Ectodermal cell (in vitro differentiated cells): ENCODE results near the gene LRRC27.
"Not testable (repeated sequence)": the region's sequence is repeated elsewhere in the genome, so short reads cannot be mapped to it uniquely, and the experiment has no call there.

Experiments used
- H3K27ac ChIP-seq: 2 replicates; pipeline ENCODE4 v1.7.0; 2013; ENCODE audit warnings: mild to moderate bottlenecking, low read depth, low read length; ENCODE audit not compliant: insufficient read depth, poor library complexity, severe bottlenecking
- H3K27me3 ChIP-seq: 2 replicates; pipeline ENCODE4 v1.7.0; 2013; ENCODE audit warnings: mild to moderate bottlenecking, low read length; ENCODE audit not compliant: insufficient read depth, control insufficient read depth, poor library complexity, severe bottlenecking
- H3K36me3 ChIP-seq: one replicate; pipeline ENCODE4 v1.7.0; 2013; ENCODE audit warnings: low read length; ENCODE audit not compliant: control insufficient read depth, insufficient read depth
- H3K4me1 ChIP-seq: one replicate; pipeline ENCODE4 v1.7.0; 2013; ENCODE audit warnings: low read length; ENCODE audit not compliant: control insufficient read depth, insufficient read depth
- H3K4me3 ChIP-seq: 2 replicates; pipeline ENCODE4 v1.7.0; 2013; ENCODE audit warnings: low read depth, low read length, control low read depth; ENCODE audit not compliant: insufficient read depth
- H3K9me3 ChIP-seq: 2 replicates; pipeline ENCODE4 v1.7.0; 2013; ENCODE audit warnings: mild to moderate bottlenecking, low read length, moderate library complexity; ENCODE audit not compliant: control insufficient read depth
- WGBS, 2 experiments: methylation state at CpG; one replicate each; pipeline ENCODE4 v1.1.7; 2013; ENCODE audit warnings: missing lambda C conversion rate in 2 of 2; 5-methylcytosine and 5-hydroxymethylcytosine counted together

LRRC27 gene

GRCh38 chr10:132382231-132382922 is 50.4 kb downstream of the LRRC27 start:
- Histone ChIP-seq H3K4me1 (no peaks in the 10 kb centered on the region), H3K9me3 (no peaks in the 10 kb centered on the region), H3K36me3 (no peaks in the 10 kb centered on the region), H3K4me3 (no peak overlapping the region), H3K27ac (no peak overlapping the region), H3K27me3 (no peaks in the 10 kb centered on the region)
- 90 to 91% methylated on average over 14 to 15 of the region's 16 CpGs for WGBS, 2 experiments

DNA sequence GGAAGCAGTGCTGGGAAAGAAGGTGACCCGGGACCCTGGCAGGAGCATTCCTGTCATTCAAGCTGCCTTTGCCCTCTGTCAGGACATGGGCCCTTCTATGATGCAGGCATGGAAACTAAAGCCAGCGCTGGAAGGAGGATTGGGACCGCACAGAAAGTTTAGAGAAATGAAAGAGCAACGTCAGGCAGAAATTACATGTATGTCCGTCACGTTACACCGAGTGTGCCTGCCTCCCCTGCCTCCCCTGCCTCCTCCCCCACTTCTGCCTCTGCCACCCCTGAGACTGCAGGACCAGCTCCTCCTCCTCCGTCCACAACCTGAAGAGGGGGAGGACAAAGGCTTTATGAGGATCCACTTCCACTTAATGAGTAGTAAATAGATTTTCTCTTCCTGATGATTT is 51.1 kb downstream of the LRRC27 start:
- 79 to 93% methylated on average over 7 to 8 of the region's 8 CpGs for WGBS, 2 experiments
- Histone ChIP-seq H3K4me1 (no peaks in the 10 kb centered on the region), H3K27ac (no peak overlapping the region), H3K9me3 (no peaks in the 10 kb centered on the region), H3K27me3 (no peaks in the 10 kb centered on the region), H3K4me3 (no peak overlapping the region), H3K36me3 (no peaks in the 10 kb centered on the region)

DNA sequence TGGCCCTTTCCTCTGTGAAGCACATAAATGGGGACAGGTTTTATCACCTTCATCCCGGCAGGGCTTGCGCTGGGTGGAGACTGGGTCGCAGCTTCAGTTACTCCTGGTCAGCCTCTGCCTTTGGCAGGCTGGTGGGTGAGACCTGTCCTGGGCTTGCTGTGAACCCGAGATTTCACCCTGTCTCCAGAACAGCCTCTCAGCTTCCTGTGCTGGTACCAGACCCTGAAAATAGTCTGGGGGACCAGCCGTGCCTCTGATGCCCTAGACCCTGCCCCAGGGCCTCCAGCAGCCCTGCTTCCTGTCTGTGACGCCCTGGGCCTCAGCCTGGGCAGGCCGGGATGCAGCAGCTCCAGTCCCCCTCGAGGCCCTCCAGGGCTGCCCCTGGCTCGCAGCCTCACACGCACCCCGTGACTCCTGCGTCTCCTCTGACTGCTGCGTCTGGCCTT is 51.8 kb downstream of the LRRC27 start:
- H3K27me3 ChIP-seq = no peaks in the 10 kb centered on the region

DNA sequence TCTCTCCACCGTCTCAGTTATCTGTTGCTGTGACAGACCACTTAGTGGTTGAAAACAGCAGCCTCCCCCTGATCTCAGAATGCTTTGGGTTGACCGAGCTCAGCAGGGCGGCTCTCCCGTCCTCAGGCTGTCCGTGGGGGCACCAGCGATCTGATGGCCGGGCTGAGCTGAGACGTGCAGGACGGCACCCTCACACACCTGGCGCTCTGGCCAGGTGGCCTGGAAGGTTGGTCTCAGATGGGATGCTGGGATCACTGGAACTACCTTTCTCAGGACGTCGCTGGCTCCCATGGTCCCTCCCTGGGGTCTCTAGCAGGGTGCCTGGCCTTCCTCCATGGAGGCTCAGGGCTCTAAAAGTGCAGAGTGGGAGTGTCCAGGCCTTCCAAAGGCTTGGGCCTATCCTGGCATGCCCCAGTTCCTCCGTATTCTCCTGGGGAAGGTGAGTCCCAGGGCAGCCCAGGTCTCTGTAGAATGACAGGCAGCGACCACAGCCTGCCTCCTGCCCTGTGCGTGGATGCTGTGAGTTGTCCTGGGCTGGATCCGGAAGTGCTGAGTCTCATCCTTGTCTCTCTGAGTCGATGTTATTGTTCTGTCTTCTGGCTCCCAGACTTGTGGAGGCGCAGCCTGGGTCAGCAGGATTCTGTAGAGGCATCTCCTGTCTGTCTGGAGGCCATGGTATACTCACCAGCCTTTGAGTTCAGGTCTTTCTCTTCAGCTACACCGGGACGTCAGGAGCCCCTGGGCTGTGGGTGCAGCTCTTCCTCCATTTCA is 52.8 kb downstream of the LRRC27 start:
- Histone ChIP-seq H3K36me3 (no peaks in the 10 kb centered on the region), H3K4me3 (no peak overlapping the region), H3K27ac (no peak overlapping the region), H3K27me3 (no peaks in the 10 kb centered on the region), H3K9me3 (no peaks in the 10 kb centered on the region), H3K4me1 (no peaks in the 10 kb centered on the region)
- WGBS, 2 experiments = 90 to 92% methylated on average over 20 of the region's 20 CpGs

More for the DNA sequence above, 51.8 kb downstream of the LRRC27 start:
- WGBS, 2 experiments = 86 to 87% methylated on average over 13 of the region's 13 CpGs
- no peak overlapping the region for H3K4me3 ChIP-seq
- H3K27ac ChIP-seq = no peak overlapping the region
- H3K4me1 ChIP-seq = no peaks in the 10 kb centered on the region
- no peaks in the 10 kb centered on the region for H3K36me3 ChIP-seq
- H3K9me3 ChIP-seq = no peaks in the 10 kb centered on the region

DNA sequence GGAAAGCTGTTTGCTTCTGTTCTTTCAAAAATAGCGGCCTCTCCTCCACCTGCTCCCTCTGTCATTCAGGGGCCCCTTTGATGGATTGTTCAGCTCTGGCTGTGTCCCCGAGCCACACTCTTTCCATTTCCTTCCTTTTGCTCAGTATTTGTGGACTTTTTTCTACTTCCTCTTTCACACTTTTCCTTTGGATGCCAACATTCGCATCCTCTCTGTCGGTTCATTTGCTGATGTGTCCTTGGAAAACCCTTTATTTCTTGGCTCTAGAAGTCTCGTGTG is 53.3 kb downstream of the LRRC27 start:
- Histone ChIP-seq H3K27ac (no peak overlapping the region), H3K4me3 (no peak overlapping the region), H3K9me3 (no peaks in the 10 kb centered on the region), H3K36me3 (no peaks in the 10 kb centered on the region), H3K27me3 (no peaks in the 10 kb centered on the region), H3K4me1 (no peaks in the 10 kb centered on the region)
- 91 to 94% methylated on average over 5 of the region's 5 CpGs for WGBS, 2 experiments

DNA sequence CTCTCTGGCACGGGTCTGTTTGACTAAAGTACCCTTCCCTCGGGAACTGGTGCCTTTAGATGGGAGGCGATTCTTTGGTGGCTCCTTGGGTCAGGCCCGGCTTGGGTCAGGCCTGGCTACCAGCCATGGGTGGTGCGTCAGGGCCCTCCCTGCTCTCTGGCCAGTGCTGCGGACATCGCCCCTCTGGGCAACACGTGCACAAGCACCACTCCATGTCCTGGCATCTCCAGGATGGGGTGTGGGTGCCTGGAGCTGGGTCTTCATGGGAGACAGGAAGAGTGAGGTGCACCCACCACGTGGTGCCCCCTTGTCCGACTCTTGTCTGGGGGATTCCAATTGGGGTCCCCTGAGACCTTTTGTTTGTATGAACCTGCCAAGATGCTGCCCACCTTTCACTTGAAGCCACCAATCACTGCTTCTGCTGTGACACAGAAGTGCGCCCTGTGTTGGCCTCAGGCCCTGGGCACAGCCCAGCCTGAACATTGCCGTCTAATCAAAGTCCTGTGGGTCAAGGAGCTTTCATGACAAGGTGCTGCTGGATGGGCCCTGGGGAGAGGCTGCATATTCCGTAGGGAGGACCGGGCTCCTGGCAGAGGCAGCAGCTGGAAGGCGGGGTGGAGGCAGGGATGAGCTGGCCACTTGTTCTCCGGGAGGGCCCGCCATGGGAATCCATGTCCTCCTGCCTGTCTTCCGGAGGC is 53.9 kb downstream of the LRRC27 start:
- H3K27ac ChIP-seq = no peak overlapping the region
- no peaks in the 10 kb centered on the region for H3K9me3 ChIP-seq
- H3K36me3 ChIP-seq = no peaks in the 10 kb centered on the region
- 94 to 95% methylated on average over 18 of the region's 18 CpGs for WGBS, 2 experiments
- no peak overlapping the region for H3K4me3 ChIP-seq
- no peaks in the 10 kb centered on the region for H3K4me1 ChIP-seq
- no peaks in the 10 kb centered on the region for H3K27me3 ChIP-seq

- Histone ChIP-seq H3K4me3 (no peak overlapping the region), H3K36me3 (no peaks in the 10 kb centered on the region), H3K9me3 (no peaks in the 10 kb centered on the region), H3K27ac (no peak overlapping the region), H3K27me3 (no peaks in the 10 kb centered on the region), H3K4me1 (no peaks in the 10 kb centered on the region)
- 91 to 93% methylated on average over 9 of the region's 9 CpGs for WGBS, 2 experiments
Observed at GRCh38 chr10:132386419-132386831, 54.4 kb downstream of the LRRC27 start.

DNA sequence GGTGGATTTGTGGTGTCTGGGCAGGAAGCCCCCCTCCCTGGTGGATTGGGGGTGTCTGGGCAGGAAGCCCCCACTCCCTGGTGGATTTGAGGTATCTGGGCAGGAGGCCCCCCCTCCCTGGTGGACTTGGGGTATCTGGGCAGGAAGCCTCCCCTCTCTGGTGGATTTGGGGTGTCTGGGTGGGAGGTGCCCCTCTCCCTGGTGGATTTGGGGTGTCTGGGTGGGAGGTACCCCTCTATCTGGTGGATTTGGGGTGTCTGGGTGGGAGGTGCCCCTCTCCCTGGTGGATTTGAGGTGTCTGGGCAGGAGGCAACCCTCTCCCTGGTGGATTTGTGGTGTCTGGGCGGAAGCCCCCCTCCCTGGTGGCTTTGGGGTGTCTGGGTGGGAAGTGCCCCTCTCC is 54.9 kb downstream of the LRRC27 start:
- H3K4me1 ChIP-seq, H3K9me3 ChIP-seq, H3K36me3 ChIP-seq, H3K27me3 ChIP-seq, H3K4me3 ChIP-seq, H3K27ac ChIP-seq: not testable (repeated sequence)
- WGBS, 2 experiments = 95 to 100% methylated on average over 1 of the region's 1 CpG

DNA sequence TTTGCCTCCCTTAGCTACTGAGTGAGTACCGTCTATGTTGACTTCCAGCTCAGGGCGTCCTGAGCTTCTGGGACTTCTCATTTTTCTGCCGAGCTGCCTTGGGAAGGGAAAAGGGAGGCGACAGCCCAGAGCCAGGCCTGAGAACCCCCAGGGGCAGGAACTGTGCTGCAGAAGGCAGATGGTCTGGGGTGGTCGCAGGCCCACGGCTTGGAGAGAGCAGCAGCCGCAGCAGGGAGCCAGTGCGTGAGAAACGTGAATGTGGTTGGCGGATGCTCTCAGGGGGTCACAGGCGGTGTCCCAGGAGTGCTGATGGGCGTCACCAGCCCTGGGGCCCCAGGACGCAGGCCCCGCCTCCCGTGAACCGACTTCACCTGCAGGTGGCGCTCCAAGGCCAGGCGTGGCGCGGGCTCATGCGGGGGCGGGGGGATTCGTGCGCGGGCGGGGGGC is 55.8 kb downstream of the LRRC27 start:
- no peaks in the 10 kb centered on the region for H3K36me3 ChIP-seq
- no peaks in the 10 kb centered on the region for H3K4me1 ChIP-seq
- 6 to 7% methylated on average over 26 of the region's 26 CpGs for WGBS, 2 experiments
- H3K9me3 ChIP-seq = no peaks in the 10 kb centered on the region
- H3K27ac ChIP-seq = no peak overlapping the region
- H3K4me3 ChIP-seq = no peak overlapping the region
- no peaks in the 10 kb centered on the region for H3K27me3 ChIP-seq

- 60 to 61% methylated on average over 22 of the region's 22 CpGs for WGBS, 2 experiments
- Histone ChIP-seq H3K4me1 (no peaks in the 10 kb centered on the region), H3K9me3 (no peaks in the 10 kb centered on the region), H3K27me3 (no peaks in the 10 kb centered on the region), H3K36me3 (no peaks in the 10 kb centered on the region), H3K27ac (no peak overlapping the region), H3K4me3 (no peak overlapping the region)
Observed at GRCh38 chr10:132388891-132389432, 57.0 kb downstream of the LRRC27 start.
